Hepatocyte (in vitro differentiated cells): ENCODE measurements around the gene CLIC5. TPM values are rescaled to one million over a fixed set of nuclear protein-coding genes. Genes with fewer than 3 reads are reported as not detected.
A peak's percentile ranks its signal among the peaks of the same experiment; 100 is the strongest.

ENCODE experiments used
- DNase-seq: peaks from one replicate; pipeline ENCODE4 v3.0.0-alpha.2; 2016; ENCODE audit warnings: low spot score
- H2AFZ ChIP-seq: fragments of 200-600 bp; sonication (generic); 2 replicates; pipeline ENCODE4 v1.6.0; 2016; ENCODE audit warnings: antibody characterized with exemption, mild to moderate bottlenecking
- H3K27ac ChIP-seq: fragments of 200-600 bp; sonication (generic); 2 replicates; pipeline ENCODE4 v1.5.1; 2016; ENCODE audit warnings: mild to moderate bottlenecking
- H3K27me3 ChIP-seq: fragments of 200-600 bp; sonication (generic); 2 replicates; pipeline ENCODE4 v1.6.1; 2016
- H3K36me3 ChIP-seq: fragments of 200-600 bp; sonication (generic); replicated peaks from 2 replicates; pipeline ENCODE4 v1.5.1; 2016; ENCODE audit warnings: low read depth; ENCODE audit not compliant: insufficient read depth
- H3K4me1 ChIP-seq: fragments of 200-600 bp; sonication (generic); 2 replicates; pipeline ENCODE4 v1.5.1; 2016; ENCODE audit warnings: mild to moderate bottlenecking, moderate library complexity; ENCODE audit not compliant: insufficient read depth
- H3K4me2 ChIP-seq: fragments of 200-600 bp; sonication (generic); 2 replicates; pipeline ENCODE4 v1.6.0; 2016
- H3K4me3 ChIP-seq: fragments of 200-600 bp; sonication (generic); 2 replicates; pipeline ENCODE4 v1.5.1; 2016; ENCODE audit warnings: mild to moderate bottlenecking
- H3K79me2 ChIP-seq: fragments of 200-600 bp; sonication (generic); 2 replicates; pipeline ENCODE4 v1.6.0; 2017; ENCODE audit warnings: mild to moderate bottlenecking
- H3K9me2 ChIP-seq: fragments of 200-600 bp; sonication (generic); replicated peaks from 2 replicates; pipeline ENCODE4 v1.6.0; 2017; ENCODE audit warnings: mild to moderate bottlenecking; ENCODE audit not compliant: insufficient read depth
- H3K9me3 ChIP-seq: fragments of 200-600 bp; sonication (generic); 2 replicates; pipeline ENCODE4 v1.5.1; 2016; ENCODE audit warnings: low read depth, mild to moderate bottlenecking
- H4K20me1 ChIP-seq: fragments of 200-600 bp; sonication (generic); 2 replicates; pipeline ENCODE4 v1.6.0; 2016; ENCODE audit warnings: mild to moderate bottlenecking; ENCODE audit not compliant: insufficient read depth, poor library complexity, severe bottlenecking
- CTCF ChIP-seq: fragments of 200-600 bp; sonication (generic); IDR thresholded peaks from 2 replicates; pipeline ENCODE4 v1.5.1; 2016; ENCODE audit warnings: antibody characterized with exemption, mild to moderate bottlenecking; ENCODE audit not compliant: poor library complexity
- EZH2 ChIP-seq: fragments of 200-600 bp; sonication (generic); IDR thresholded peaks from 2 replicates; pipeline ENCODE4 v1.6.1; 2016; ENCODE audit warnings: antibody characterized with exemption, mild to moderate bottlenecking, borderline replicate concordance
- EZH2phosphoT487 ChIP-seq: fragments of 200-600 bp; sonication (generic); IDR thresholded peaks from one replicate; pipeline ENCODE4 v1.6.1; 2018; ENCODE audit warnings: antibody characterized with exemption, mild to moderate bottlenecking, low read depth, moderate library complexity; ENCODE audit not compliant: unreplicated experiment, severe bottlenecking
- WGBS: methylation state at CpG from one replicate; pipeline ENCODE4 v1.1.6; 2016; ENCODE audit warnings: low lambda C conversion rate; ENCODE audit errors: missing lambda C conversion rate; 5-methylcytosine and 5-hydroxymethylcytosine counted together
- polyA plus RNA-seq: library from polyadenylated mRNA; unstranded; fragments of >200 nt; fragmentation: Nextera tagmentation; extraction: Ambion mirVana; gene quantifications from 2 replicates; pipeline ENCODE4 v1.2.1, GENCODE V29; 2016
- total RNA-seq: library from RNA; depleted of rRNA; stranded (reverse); fragments of >200 nt; gene quantifications from 2 replicates; pipeline ENCODE4 v1.2.3, GENCODE V29; 2014

CLIC5 gene
- total RNA-seq (12.1 and 12.9 TPM in 2 replicates), polyA plus RNA-seq (6.0 and 10.1 TPM in 2 replicates)

DNA sequence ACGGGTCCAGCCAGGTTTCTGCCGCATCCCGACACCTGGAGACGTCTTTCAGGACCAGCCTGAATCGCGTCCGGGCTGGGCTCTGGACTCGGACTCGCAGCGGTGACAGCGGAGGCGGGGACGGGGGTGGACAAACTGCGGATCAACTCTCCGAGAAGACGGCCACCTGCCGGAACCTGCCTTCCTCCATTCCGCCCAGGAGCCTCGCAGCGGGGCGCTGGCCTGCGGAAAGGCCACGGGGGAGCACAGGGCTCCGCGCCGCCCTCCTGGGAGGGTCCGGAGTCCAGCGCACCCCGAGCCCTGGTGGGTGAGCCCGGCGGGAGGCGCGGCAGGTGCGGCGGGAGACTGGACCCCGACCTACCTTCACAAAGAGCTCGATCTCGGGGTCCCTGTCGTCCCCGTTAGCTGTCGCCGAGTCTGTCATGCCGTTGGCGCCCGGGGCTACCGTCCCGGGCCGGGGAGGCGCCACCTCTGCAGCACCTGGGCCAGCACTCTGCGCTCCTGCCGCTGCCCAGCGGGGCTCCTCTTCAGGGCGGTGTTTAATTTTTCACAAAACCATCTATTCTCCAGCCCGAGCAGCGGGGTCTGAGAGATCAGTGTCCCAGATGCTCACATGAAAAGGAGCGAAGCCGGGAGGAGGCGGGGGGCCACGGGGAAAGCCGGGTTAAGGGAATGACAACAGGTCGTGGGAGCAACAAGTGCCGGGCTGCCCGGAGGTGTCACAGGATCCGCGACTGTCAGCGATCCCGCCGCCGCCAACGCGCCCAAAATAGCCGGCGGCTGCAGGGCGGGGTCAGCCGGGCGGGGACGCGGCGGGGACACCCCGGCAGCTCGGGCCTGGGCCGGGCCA is at the start of gene CLIC5:
Gene CLIC5 (minus strand): TSS at position 742 of the 850 bp plus-strand sequence. CDS start 318 bp downstream, at position 424.
- peaks cover 25% of the 10 kb centered on the region for H3K27me3 ChIP-seq
- H2AFZ ChIP-seq, result peak within 1 kb of the TSS; percentile 58
- no peaks in the 10 kb centered on the region for H3K79me2 ChIP-seq
- peak within 1 kb of the TSS; percentile 66 for H3K4me3 ChIP-seq
- peak; percentile 57 for DNase-seq
- H3K4me2 ChIP-seq, result peak within 1 kb of the TSS; percentile 96
- peak within 1 kb of the TSS; percentile 93 for H3K27ac ChIP-seq
- H4K20me1 ChIP-seq, result no peaks in the 10 kb centered on the region
- H3K9me2 ChIP-seq, result no peaks in the 10 kb centered on the region
- peak; percentile 13 for TF ChIP-seq EZH2
- no peak for TF ChIP-seq CTCF
- H3K9me3 ChIP-seq, result no peaks in the 10 kb centered on the region
- 2% methylated on average over 73 of the region's 82 CpGs for WGBS
- H3K36me3 ChIP-seq, result no peaks in the 10 kb centered on the region
- peaks cover 16% of the 10 kb centered on the region for H3K4me1 ChIP-seq

GRCh38 chr6:46062991-46063390 is 47.3 kb upstream of the CLIC5 start:
- no peaks in the 10 kb centered on the region for H3K9me2 ChIP-seq
- no peaks in the 10 kb centered on the region for H3K27me3 ChIP-seq
- no peaks in the 10 kb centered on the region for H3K79me2 ChIP-seq
- no peak overlapping the region for H3K4me2 ChIP-seq
- no peak for DNase-seq
- no peak overlapping the region for H2AFZ ChIP-seq
- no peak for TF ChIP-seq EZH2phosphoT487
- no peak for TF ChIP-seq EZH2
- no peak for TF ChIP-seq CTCF
- peaks cover 9% of the 10 kb centered on the region for H3K4me1 ChIP-seq
- no peaks in the 10 kb centered on the region for H3K36me3 ChIP-seq
- H4K20me1 ChIP-seq, result no peaks in the 10 kb centered on the region
- H3K9me3 ChIP-seq, result no peaks in the 10 kb centered on the region
- H3K27ac ChIP-seq, result peak overlapping the region; percentile 76
- H3K4me3 ChIP-seq, result no peak overlapping the region

GRCh38 chr6:46062312-46062711 is 46.7 kb upstream of the CLIC5 start:
- H3K27ac ChIP-seq, result peak overlapping the region; percentile 76
- no peaks in the 10 kb centered on the region for H3K36me3 ChIP-seq
- peaks cover 9% of the 10 kb centered on the region for H3K4me1 ChIP-seq
- WGBS, result 23% methylated on average over 2 of the region's 2 CpGs
- TF ChIP-seq EZH2 (no peak), EZH2phosphoT487 (no peak), CTCF (no peak)
- no peaks in the 10 kb centered on the region for H3K9me3 ChIP-seq
- H3K79me2 ChIP-seq, result no peaks in the 10 kb centered on the region
- no peaks in the 10 kb centered on the region for H3K9me2 ChIP-seq
- no peak overlapping the region for H2AFZ ChIP-seq
- H3K27me3 ChIP-seq, result no peaks in the 10 kb centered on the region
- no peak overlapping the region for H3K4me3 ChIP-seq
- H3K4me2 ChIP-seq, result no peak overlapping the region
- H4K20me1 ChIP-seq, result no peaks in the 10 kb centered on the region
- peak; percentile 69 for DNase-seq
